ENCODE results near the gene MYEOV.

DNA sequence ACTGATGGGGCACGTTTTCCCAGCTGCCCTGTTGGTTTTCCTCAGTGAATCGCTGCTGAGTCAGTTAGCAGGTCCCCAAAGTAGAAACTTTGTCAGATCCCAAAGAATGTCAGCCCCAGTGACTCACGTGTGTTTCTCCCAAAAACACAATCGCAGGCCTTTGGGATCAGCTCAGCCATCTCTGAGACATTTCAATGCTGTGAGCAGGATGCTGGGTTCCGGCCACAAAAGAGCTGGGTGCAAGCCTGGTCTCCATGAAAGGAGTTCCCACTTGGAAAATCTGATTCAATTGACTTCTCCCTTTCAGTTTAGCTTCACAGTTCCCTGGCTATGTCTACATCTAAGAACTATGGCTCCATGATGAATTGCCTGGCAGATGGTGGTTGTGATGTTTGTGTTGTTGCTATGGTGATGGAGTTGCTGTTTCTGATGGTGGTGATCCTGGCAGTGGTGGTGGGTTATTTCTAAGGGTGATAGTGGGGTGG, 28.0 kb downstream of the MYEOV start:
- TF ChIP-seq, protein P1, sequence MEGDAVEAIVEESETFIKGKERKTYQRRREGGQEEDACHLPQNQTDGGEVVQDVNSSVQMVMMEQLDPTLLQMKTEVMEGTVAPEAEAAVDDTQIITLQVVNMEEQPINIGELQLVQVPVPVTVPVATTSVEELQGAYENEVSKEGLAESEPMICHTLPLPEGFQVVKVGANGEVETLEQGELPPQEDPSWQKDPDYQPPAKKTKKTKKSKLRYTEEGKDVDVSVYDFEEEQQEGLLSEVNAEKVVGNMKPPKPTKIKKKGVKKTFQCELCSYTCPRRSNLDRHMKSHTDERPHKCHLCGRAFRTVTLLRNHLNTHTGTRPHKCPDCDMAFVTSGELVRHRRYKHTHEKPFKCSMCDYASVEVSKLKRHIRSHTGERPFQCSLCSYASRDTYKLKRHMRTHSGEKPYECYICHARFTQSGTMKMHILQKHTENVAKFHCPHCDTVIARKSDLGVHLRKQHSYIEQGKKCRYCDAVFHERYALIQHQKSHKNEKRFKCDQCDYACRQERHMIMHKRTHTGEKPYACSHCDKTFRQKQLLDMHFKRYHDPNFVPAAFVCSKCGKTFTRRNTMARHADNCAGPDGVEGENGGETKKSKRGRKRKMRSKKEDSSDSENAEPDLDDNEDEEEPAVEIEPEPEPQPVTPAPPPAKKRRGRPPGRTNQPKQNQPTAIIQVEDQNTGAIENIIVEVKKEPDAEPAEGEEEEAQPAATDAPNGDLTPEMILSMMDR (conservative IDR thresholded peaks at IDR 0.05) = no peak
- no peak for TF ChIP-seq EZH2 (IDR thresholded peaks at IDR 0.05; ENCODE audit: low read depth)
